Endodermal cell (in vitro differentiated cells): ENCODE measurements around the gene HOMER2. TPM values are rescaled to one million over a fixed set of nuclear protein-coding genes. Genes with fewer than 3 reads are reported as not detected.

Experiments used
- DNase-seq: peaks from one replicate; pipeline ENCODE4 v3.0.0-alpha.2; 2017
- H3K27ac ChIP-seq: 2 replicates; pipeline ENCODE4 v1.5.1; 2013; ENCODE audit warnings: mild to moderate bottlenecking, low read depth, low read length, moderate library complexity
- H3K27me3 ChIP-seq: 2 replicates; pipeline ENCODE4 v1.6.1; 2013; ENCODE audit warnings: mild to moderate bottlenecking, low read length, moderate library complexity; ENCODE audit not compliant: insufficient read depth, control insufficient read depth, poor library complexity, severe bottlenecking
- H3K36me3 ChIP-seq: 2 replicates; pipeline ENCODE4 v1.7.0; 2013; ENCODE audit warnings: mild to moderate bottlenecking, low read length, moderate library complexity; ENCODE audit not compliant: control insufficient read depth, insufficient read depth
- H3K4me1 ChIP-seq: one replicate; pipeline ENCODE4 v1.7.0; 2013; ENCODE audit warnings: low read length; ENCODE audit not compliant: control insufficient read depth, insufficient read depth
- H3K4me3 ChIP-seq: 2 replicates; pipeline ENCODE4 v1.5.1; 2013; ENCODE audit warnings: mild to moderate bottlenecking, low read length, moderate library complexity
- H3K9ac ChIP-seq: 2 replicates; pipeline ENCODE4 v1.6.1; 2013; ENCODE audit warnings: mild to moderate bottlenecking, low read length, moderate library complexity; ENCODE audit not compliant: poor library complexity, severe bottlenecking; ENCODE audit errors: extremely low read depth
- H3K9me3 ChIP-seq: 2 replicates; pipeline ENCODE4 v1.6.1; 2013; ENCODE audit warnings: mild to moderate bottlenecking, low read length, moderate library complexity; ENCODE audit not compliant: control insufficient read depth
- H3K27ac Mint-ChIP-seq: 2 replicates; pipeline ENCODE4 v1.8.0; 2020; ENCODE audit warnings: mixed read lengths
- H3K27me3 Mint-ChIP-seq: 2 replicates; pipeline ENCODE4 v1.8.0; 2021; ENCODE audit warnings: mild to moderate bottlenecking, mixed read lengths; ENCODE audit not compliant: insufficient read depth
- H3K36me3 Mint-ChIP-seq: 2 replicates; pipeline ENCODE4 v1.8.0; 2020; ENCODE audit warnings: low read depth, mixed read lengths
- H3K4me1 Mint-ChIP-seq: 2 replicates; pipeline ENCODE4 v1.8.0; 2020; ENCODE audit warnings: mixed read lengths
- H3K4me3 Mint-ChIP-seq: 2 replicates; pipeline ENCODE4 v1.8.0; 2020; ENCODE audit warnings: mild to moderate bottlenecking, moderate library complexity, mixed read lengths
- H3K9me3 Mint-ChIP-seq: 2 replicates; pipeline ENCODE4 v1.8.0; 2020; ENCODE audit warnings: mild to moderate bottlenecking, mixed read lengths
- WGBS, 2 experiments: methylation state at CpG; one replicate each; pipeline versions ENCODE4 v1.1.5 to v1.1.7; 2013; ENCODE audit warnings: missing lambda C conversion rate in 2 of 2, mixed read lengths in 1 of 2; ENCODE audit not compliant: insufficient coverage in 1 of 2, insufficient read length in 1 of 2; 5-methylcytosine and 5-hydroxymethylcytosine counted together
- total RNA-seq, 2 donors: library from RNA; stranded (reverse); fragmentation: NEBNext Ultra II Directional in 1 of 2; extraction: Animal tissue kit (Norgen Biotek cat#: 25700) in 1 of 2; gene quantifications; 2 replicates in 1 of 2; 3 replicates in 1 of 2; pipeline ENCODE4 v1.2.1, GENCODE V29; 2021
- TF ChIP-seq, protein P1 (sequence below): fragments of 200-600 bp; sonication (generic); conservative IDR thresholded peaks from 2 replicates; pipeline ENCODE4 v1.5.0; 2021; ENCODE audit warnings: antibody characterized with exemption, mild to moderate bottlenecking

The HOMER2 gene
- total RNA-seq, 2 donors from 2014 or later: 31.8 to 32.7 TPM

DNA sequence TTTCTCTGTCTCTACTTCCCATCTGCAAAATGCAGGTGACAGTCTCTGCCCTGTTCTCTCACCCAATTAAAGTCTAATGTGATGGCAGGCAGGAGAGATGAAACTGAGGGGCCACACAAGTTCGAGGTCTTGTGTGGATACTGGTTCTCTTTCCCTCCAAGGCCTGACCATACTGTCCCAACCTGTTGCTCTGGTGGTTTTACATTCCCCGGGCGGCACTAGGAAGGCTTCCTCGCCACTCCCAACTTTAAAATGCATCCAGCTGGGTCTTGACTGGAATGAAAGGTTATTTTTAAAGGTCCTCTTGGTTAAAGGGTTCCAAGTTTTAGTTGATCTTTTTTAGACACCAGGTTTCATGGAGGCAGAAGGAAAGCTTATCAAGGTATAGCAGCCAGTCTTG, 105.9 kb downstream of the HOMER2 start:
- H3K27me3 Mint-ChIP-seq: no peaks in the 10 kb centered on the region
- H3K9me3 ChIP-seq: no peaks in the 10 kb centered on the region
- H3K9me3 Mint-ChIP-seq: peaks cover 4% of the 10 kb centered on the region
- H3K4me3 ChIP-seq: no peak overlapping the region
- H3K4me1 ChIP-seq: no peaks in the 10 kb centered on the region
- TF ChIP-seq, protein P1, sequence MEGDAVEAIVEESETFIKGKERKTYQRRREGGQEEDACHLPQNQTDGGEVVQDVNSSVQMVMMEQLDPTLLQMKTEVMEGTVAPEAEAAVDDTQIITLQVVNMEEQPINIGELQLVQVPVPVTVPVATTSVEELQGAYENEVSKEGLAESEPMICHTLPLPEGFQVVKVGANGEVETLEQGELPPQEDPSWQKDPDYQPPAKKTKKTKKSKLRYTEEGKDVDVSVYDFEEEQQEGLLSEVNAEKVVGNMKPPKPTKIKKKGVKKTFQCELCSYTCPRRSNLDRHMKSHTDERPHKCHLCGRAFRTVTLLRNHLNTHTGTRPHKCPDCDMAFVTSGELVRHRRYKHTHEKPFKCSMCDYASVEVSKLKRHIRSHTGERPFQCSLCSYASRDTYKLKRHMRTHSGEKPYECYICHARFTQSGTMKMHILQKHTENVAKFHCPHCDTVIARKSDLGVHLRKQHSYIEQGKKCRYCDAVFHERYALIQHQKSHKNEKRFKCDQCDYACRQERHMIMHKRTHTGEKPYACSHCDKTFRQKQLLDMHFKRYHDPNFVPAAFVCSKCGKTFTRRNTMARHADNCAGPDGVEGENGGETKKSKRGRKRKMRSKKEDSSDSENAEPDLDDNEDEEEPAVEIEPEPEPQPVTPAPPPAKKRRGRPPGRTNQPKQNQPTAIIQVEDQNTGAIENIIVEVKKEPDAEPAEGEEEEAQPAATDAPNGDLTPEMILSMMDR: no peak
- no peak overlapping the region for H3K27ac ChIP-seq
- no peaks in the 10 kb centered on the region for H3K27me3 ChIP-seq
- H3K36me3 Mint-ChIP-seq: peaks cover 33% of the 10 kb centered on the region
- 93 to 100% methylated on average over 1 to 4 of the region's 4 CpGs for WGBS, 2 experiments
- no peak overlapping the region for H3K4me3 Mint-ChIP-seq
- H3K9ac ChIP-seq: no peak overlapping the region
- H3K4me1 Mint-ChIP-seq: peaks cover 17% of the 10 kb centered on the region
- H3K27ac Mint-ChIP-seq: no peak overlapping the region
- peaks cover 16% of the 10 kb centered on the region for H3K36me3 ChIP-seq
- no peak for DNase-seq

DNA sequence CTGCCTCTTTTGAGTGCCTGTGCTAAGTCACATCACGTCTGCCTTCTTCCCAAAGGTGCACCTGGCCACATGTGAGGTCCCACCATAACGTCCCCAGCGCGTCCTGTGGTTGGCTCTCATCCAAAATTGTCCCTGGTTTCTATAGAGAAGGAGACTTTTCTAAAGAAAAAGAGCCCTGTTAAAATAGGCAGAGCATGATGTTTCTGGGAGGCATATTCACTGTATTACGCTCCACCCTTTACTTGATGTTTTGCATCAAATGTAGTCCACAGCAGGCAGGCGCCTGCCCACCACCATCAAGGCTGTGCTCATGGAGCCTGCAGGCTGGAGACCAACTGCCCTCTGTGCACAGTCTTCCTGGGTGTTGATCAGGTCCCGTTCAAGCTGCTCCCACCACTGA, 106.8 kb downstream of the HOMER2 start:
- Histone ChIP-seq H3K9me3 (no peaks in the 10 kb centered on the region), H3K4me1 (no peaks in the 10 kb centered on the region), H3K27me3 (no peaks in the 10 kb centered on the region), H3K9ac (no peak overlapping the region), H3K27ac (no peak overlapping the region), H3K36me3 (peaks cover 16% of the 10 kb centered on the region), H3K4me3 (no peak overlapping the region)
- TF ChIP-seq, protein P1: no peak
- Mint-ChIP-seq H3K9me3 (peaks cover 4% of the 10 kb centered on the region), H3K36me3 (peaks cover 25% of the 10 kb centered on the region), H3K27ac (no peak overlapping the region), H3K27me3 (no peaks in the 10 kb centered on the region), H3K4me3 (no peak overlapping the region), H3K4me1 (peaks cover 17% of the 10 kb centered on the region)
- WGBS, 2 experiments: 80 to 81% methylated on average over 6 to 7 of the region's 7 CpGs
- no peak for DNase-seq

DNA sequence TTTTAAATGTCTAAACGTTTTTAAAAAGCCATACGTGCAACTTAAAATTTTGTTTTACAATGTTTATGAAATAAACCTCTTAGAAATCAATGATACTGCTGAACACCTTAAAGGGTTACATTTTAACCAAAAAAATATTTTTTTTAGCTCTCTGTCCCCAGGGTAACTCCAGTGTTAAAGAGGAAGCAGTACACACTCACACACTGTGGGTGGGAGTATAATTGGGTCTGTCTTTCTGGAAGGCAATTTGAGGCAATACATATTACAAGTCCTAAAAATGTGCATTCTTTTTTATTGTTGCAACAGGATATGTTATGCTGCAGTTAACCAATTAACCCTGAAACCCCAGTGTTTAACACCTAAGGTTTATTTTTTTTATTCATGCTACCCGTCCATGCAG, 109.0 kb downstream of the HOMER2 start:
- Histone ChIP-seq H3K27ac (no peak overlapping the region), H3K4me3 (no peak overlapping the region), H3K9ac (no peak overlapping the region), H3K36me3 (peaks cover 16% of the 10 kb centered on the region), H3K9me3 (no peaks in the 10 kb centered on the region), H3K4me1 (peaks cover 4% of the 10 kb centered on the region), H3K27me3 (no peaks in the 10 kb centered on the region)
- Mint-ChIP-seq H3K36me3 (peaks cover 18% of the 10 kb centered on the region), H3K9me3 (peaks cover 4% of the 10 kb centered on the region), H3K27ac (no peak overlapping the region), H3K4me1 (no peaks in the 10 kb centered on the region), H3K27me3 (no peaks in the 10 kb centered on the region), H3K4me3 (no peak overlapping the region)
- TF ChIP-seq, protein P1: no peak
- WGBS, 2 experiments: 88 to 100% methylated on average over 1 of the region's 3 CpGs
- no peak for DNase-seq
